ENCODE results near the gene PTPRK. TPM values are rescaled to one million over a fixed set of nuclear protein-coding genes. Genes with fewer than 3 reads are reported as not detected.
"Not testable (repeated sequence)": the region's sequence is repeated elsewhere in the genome, so short reads cannot be mapped to it uniquely, and the experiment has no call there.

PTPRK gene
- total and polyA plus RNA-seq, 9 of the 15 experiments (the other 6 are each of a cell fraction or from before 2014, with no cell fraction given): 0.04 to 0.51 TPM; not detected in 7

GRCh38 chr6:128486580-128486979 is 33.8 kb downstream of the PTPRK start:
- H3K27me3 ChIP-seq (ENCODE audit: control insufficient read depth in 2 of 2, insufficient read depth in 2 of 2, low read length in 2 of 2); H3K4me3 ChIP-seq; H3K79me2 ChIP-seq (ENCODE audit: control insufficient read depth, insufficient read depth, low read length); H3K4me2 ChIP-seq (ENCODE audit: insufficient read depth, low read length); in situ Hi-C loops (cut with MboI); H3K4me1 ChIP-seq (replicated peaks in 1 of 2; ENCODE audit: control insufficient read depth in 2 of 2, insufficient read depth in 2 of 2, low read length in 2 of 2); CTCF ChIA-PET (ENCODE audit: low intra/inter-chr PET ratio); H3K36me3 ChIP-seq (ENCODE audit: control insufficient read depth, insufficient read depth, low read length); POLR2A ChIA-PET; H3K27ac ChIP-seq (ENCODE audit: extremely low read depth, low read depth, low read length); ATAC-seq; H4K20me1 ChIP-seq (replicated peaks; ENCODE audit: control insufficient read depth, insufficient read depth, low read length); H2AFZ ChIP-seq (ENCODE audit: low read depth, low read length); H3K9me3 ChIP-seq (replicated peaks; ENCODE audit: control insufficient read depth, insufficient read depth, low read depth, low read length); H3K9me1 ChIP-seq (ENCODE audit: control insufficient read depth, insufficient read depth, low read length); DNase-seq (ENCODE audit: extremely low read depth in 1 of 4, low spot score in 3 of 4); BruUV-seq (replicated peaks); intact Hi-C loops (cut with micrococcal nuclease); FAIRE-seq; H3K9ac ChIP-seq (ENCODE audit: insufficient read depth in 1 of 2, low read depth in 2 of 2, low read length in 2 of 2): not testable (repeated sequence)
- WGBS (ENCODE audit: insufficient coverage, low coverage, missing lambda C conversion rate): no CpG with 5 or more reads among the region's 1 CpG

GRCh38 chr6:128483472-128484135 is 36.8 kb downstream of the PTPRK start:
- POLR2A ChIA-PET: no interaction called here
- no peak for TF ChIP-seq ZNF609 (CRISPR knock-in tag; IDR thresholded peaks at IDR 0.05; ENCODE audit: borderline replicate concordance)
- TF ChIP-seq ZNF212 (CRISPR knock-in tag; IDR thresholded peaks at IDR 0.05): no peak
- no peak for TF ChIP-seq DACH1 (IDR thresholded peaks at IDR 0.05; ENCODE audit: partially characterized antibody)
- TF ChIP-seq BRD9 (IDR thresholded peaks at IDR 0.05; ENCODE audit: low read depth, partially characterized antibody): no peak
- no peak for TF ChIP-seq ZC3H11A (IDR thresholded peaks at IDR 0.05; ENCODE audit: low read depth, low read length)
- no peak for TF ChIP-seq FOS (IDR thresholded peaks at IDR 0.05; ENCODE audit: extremely low read depth, insufficient read length)
- TF ChIP-seq MTA3 (IDR thresholded peaks at IDR 0.05; ENCODE audit: borderline replicate concordance): no peak
- TF ChIP-seq SMARCA5 (IDR thresholded peaks at IDR 0.05): no peak
- no peak for TF ChIP-seq ERF (CRISPR knock-in tag; IDR thresholded peaks at IDR 0.05)

More at GRCh38 chr6:128483472-128484135, 36.8 kb downstream of the PTPRK start:
- WGBS (ENCODE audit: insufficient coverage, low coverage, missing lambda C conversion rate): 3% methylated on average over 4 of the region's 5 CpGs
- no peaks in the 10 kb centered on the region for H3K9me3 ChIP-seq (replicated peaks; ENCODE audit: control insufficient read depth, insufficient read depth, low read depth, low read length)
- intact Hi-C loops (cut with micrococcal nuclease) (loop anchor here (1.0 kb wide), 1 partner anchor 38 kb away; no protein-coding TSS in a partner anchor), in situ Hi-C loops (cut with MboI) (no loop called here)
- H3K27ac ChIP-seq (ENCODE audit: extremely low read depth, low read depth, low read length): no peak overlapping the region
- no TSS peak for BruUV-seq (replicated peaks)
- ATAC-seq: no peak
- no peaks in the 10 kb centered on the region for H3K79me2 ChIP-seq (ENCODE audit: control insufficient read depth, insufficient read depth, low read length)
- no peak overlapping the region for H2AFZ ChIP-seq (ENCODE audit: low read depth, low read length)
- no peak overlapping the region for H3K4me2 ChIP-seq (ENCODE audit: insufficient read depth, low read length)
- no peak overlapping the region for H3K9ac ChIP-seq (ENCODE audit: insufficient read depth in 1 of 2, low read depth in 2 of 2, low read length in 2 of 2)
- H3K9me1 ChIP-seq (ENCODE audit: control insufficient read depth, insufficient read depth, low read length): no peaks in the 10 kb centered on the region
- H3K4me1 ChIP-seq (replicated peaks in 1 of 2; ENCODE audit: control insufficient read depth in 2 of 2, insufficient read depth in 2 of 2, low read length in 2 of 2): no peaks in the 10 kb centered on the region
- CTCF ChIA-PET (ENCODE audit: low intra/inter-chr PET ratio): no interaction called here
- no peak for FAIRE-seq
- H3K36me3 ChIP-seq (ENCODE audit: control insufficient read depth, insufficient read depth, low read length): no peaks in the 10 kb centered on the region
- H4K20me1 ChIP-seq (replicated peaks; ENCODE audit: control insufficient read depth, insufficient read depth, low read length): no peaks in the 10 kb centered on the region
- H3K27me3 ChIP-seq (ENCODE audit: control insufficient read depth in 2 of 2, insufficient read depth in 2 of 2, low read length in 2 of 2): no peaks in the 10 kb centered on the region
- no peak for DNase-seq (ENCODE audit: extremely low read depth in 1 of 4, low spot score in 3 of 4)
- H3K4me3 ChIP-seq: no peak overlapping the region

Measured in K562 (cell line).